ENCODE measurements around the gene ATP5F1E.

GRCh38 chr20:59042151-59042795 lies 10.1 kb upstream of the ATP5F1E start, which contains the start of gene PRELID3B:
- no peak for TF ChIP-seq CTCF (IDR thresholded peaks at IDR 0.05)
- peak; percentile 95 for TF ChIP-seq FOXP1 (CRISPR knock-in tag; IDR thresholded peaks at IDR 0.05; ENCODE audit: borderline replicate concordance)
- TF ChIP-seq ELF4 (CRISPR knock-in tag; IDR thresholded peaks at IDR 0.05; ENCODE audit: low read depth), result no peak
